ENCODE results near the gene CC2D1A.

The CC2D1A gene

DNA sequence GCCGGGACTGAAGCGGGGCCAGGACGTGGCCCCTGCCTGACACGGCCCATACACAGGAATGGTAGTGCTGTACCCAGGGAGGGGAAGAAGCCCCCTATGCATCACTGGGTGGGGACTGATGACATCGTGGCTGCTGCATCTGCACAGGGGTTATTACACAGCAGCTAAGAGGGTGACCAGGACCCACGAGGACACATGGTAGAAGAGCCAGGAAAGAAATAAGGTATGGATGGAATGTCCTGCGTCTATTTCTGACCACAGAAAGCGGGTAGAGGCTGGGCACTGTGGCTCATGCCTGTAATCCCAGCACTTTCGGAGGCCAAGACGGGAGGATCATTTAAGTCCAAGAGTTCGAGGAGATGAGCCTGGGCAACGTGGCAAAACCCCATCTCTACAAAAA is 70.4 kb downstream of the CC2D1A start:
- no peak overlapping the region for H3K27ac ChIP-seq (ENCODE audit: insufficient read depth, low read length, poor library complexity, severe bottlenecking)
- peaks cover 18% of the 10 kb centered on the region for H3K36me3 ChIP-seq (ENCODE audit: control insufficient read depth, insufficient read depth, low read length)
- no peaks in the 10 kb centered on the region for H3K9me3 ChIP-seq (ENCODE audit: control insufficient read depth, low read length)
- no peak overlapping the region for H3K4me3 ChIP-seq (ENCODE audit: insufficient read depth, low read depth, low read length, poor library complexity, severe bottlenecking)
- peaks cover 5% of the 10 kb centered on the region for H3K4me1 ChIP-seq (ENCODE audit: control insufficient read depth, insufficient read depth, low read length, poor library complexity, severe bottlenecking)
- H3K27me3 ChIP-seq (replicated peaks; ENCODE audit: control insufficient read depth, insufficient read depth, low read length, poor library complexity, severe bottlenecking): no peaks in the 10 kb centered on the region
- no peak for DNase-seq

- no peaks in the 10 kb centered on the region for H3K27me3 ChIP-seq (replicated peaks; ENCODE audit: control insufficient read depth, insufficient read depth, low read length, poor library complexity, severe bottlenecking)
- H3K4me3 ChIP-seq (ENCODE audit: insufficient read depth, low read depth, low read length, poor library complexity, severe bottlenecking): no peak overlapping the region
- no peak for DNase-seq
- H3K27ac ChIP-seq (ENCODE audit: insufficient read depth, low read length, poor library complexity, severe bottlenecking): no peak overlapping the region
- peaks cover 11% of the 10 kb centered on the region for H3K36me3 ChIP-seq (ENCODE audit: control insufficient read depth, insufficient read depth, low read length)
- H3K4me1 ChIP-seq (ENCODE audit: control insufficient read depth, insufficient read depth, low read length, poor library complexity, severe bottlenecking): peaks cover 19% of the 10 kb centered on the region
- no peaks in the 10 kb centered on the region for H3K9me3 ChIP-seq (ENCODE audit: control insufficient read depth, low read length)
Observed at GRCh38 chr19:13977803-13978202, 71.8 kb downstream of the CC2D1A start.

GRCh38 chr19:13978351-13979243 is 72.6 kb downstream of the CC2D1A start:
- H3K36me3 ChIP-seq (ENCODE audit: control insufficient read depth, insufficient read depth, low read length): peaks cover 6% of the 10 kb centered on the region
- peak overlapping the region; percentile 37 for H3K27ac ChIP-seq (ENCODE audit: insufficient read depth, low read length, poor library complexity, severe bottlenecking)
- no peak for DNase-seq
- no peaks in the 10 kb centered on the region for H3K9me3 ChIP-seq (ENCODE audit: control insufficient read depth, low read length)
- peaks cover 27% of the 10 kb centered on the region for H3K4me1 ChIP-seq (ENCODE audit: control insufficient read depth, insufficient read depth, low read length, poor library complexity, severe bottlenecking)
- no peak overlapping the region for H3K4me3 ChIP-seq (ENCODE audit: insufficient read depth, low read depth, low read length, poor library complexity, severe bottlenecking)
- H3K27me3 ChIP-seq (replicated peaks; ENCODE audit: control insufficient read depth, insufficient read depth, low read length, poor library complexity, severe bottlenecking): no peaks in the 10 kb centered on the region

- Histone ChIP-seq H3K27me3 (replicated peaks; ENCODE audit: control insufficient read depth, insufficient read depth, low read length, poor library complexity, severe bottlenecking) (no peaks in the 10 kb centered on the region), H3K9me3 (ENCODE audit: control insufficient read depth, low read length) (no peaks in the 10 kb centered on the region), H3K4me1 (ENCODE audit: control insufficient read depth, insufficient read depth, low read length, poor library complexity, severe bottlenecking) (peaks cover 26% of the 10 kb centered on the region), H3K4me3 (ENCODE audit: insufficient read depth, low read depth, low read length, poor library complexity, severe bottlenecking) (no peak overlapping the region), H3K36me3 (ENCODE audit: control insufficient read depth, insufficient read depth, low read length) (peaks cover 6% of the 10 kb centered on the region), H3K27ac (ENCODE audit: insufficient read depth, low read length, poor library complexity, severe bottlenecking) (peak overlapping the region; percentile 37)
- no peak for DNase-seq
Observed at GRCh38 chr19:13979244-13979615, 73.2 kb downstream of the CC2D1A start.

GRCh38 chr19:13979686-13980085 is 73.7 kb downstream of the CC2D1A start:
- H3K4me3 ChIP-seq (ENCODE audit: insufficient read depth, low read depth, low read length, poor library complexity, severe bottlenecking): no peak overlapping the region
- peaks cover 31% of the 10 kb centered on the region for H3K4me1 ChIP-seq (ENCODE audit: control insufficient read depth, insufficient read depth, low read length, poor library complexity, severe bottlenecking)
- no peak overlapping the region for H3K27ac ChIP-seq (ENCODE audit: insufficient read depth, low read length, poor library complexity, severe bottlenecking)
- H3K27me3 ChIP-seq (replicated peaks; ENCODE audit: control insufficient read depth, insufficient read depth, low read length, poor library complexity, severe bottlenecking): no peaks in the 10 kb centered on the region
- H3K36me3 ChIP-seq (ENCODE audit: control insufficient read depth, insufficient read depth, low read length): peaks cover 6% of the 10 kb centered on the region
- DNase-seq: no peak
- H3K9me3 ChIP-seq (ENCODE audit: control insufficient read depth, low read length): no peaks in the 10 kb centered on the region

DNA sequence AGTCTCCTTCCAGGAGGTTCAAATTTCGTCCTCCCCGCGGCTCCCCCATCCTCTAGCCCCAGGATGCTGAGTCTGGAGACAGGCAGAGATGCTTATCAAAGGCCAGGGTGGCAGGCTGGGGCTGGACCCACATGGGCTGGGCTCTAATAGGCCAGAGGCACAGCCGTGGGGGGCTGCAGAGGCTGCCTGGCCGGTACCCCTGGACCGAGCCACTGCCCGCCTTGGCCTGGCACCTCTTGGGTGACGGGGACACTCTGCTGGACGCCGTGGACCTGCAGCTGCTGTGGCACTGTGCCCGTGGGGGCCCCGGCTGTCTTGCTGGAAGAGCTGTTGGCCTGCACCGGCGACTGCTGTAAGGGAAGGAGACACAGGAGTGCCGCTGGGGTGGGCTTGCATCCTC is 74.3 kb downstream of the CC2D1A start:
- H3K4me3 ChIP-seq (ENCODE audit: insufficient read depth, low read depth, low read length, poor library complexity, severe bottlenecking): no peak overlapping the region
- DNase-seq: no peak
- peaks cover 37% of the 10 kb centered on the region for H3K4me1 ChIP-seq (ENCODE audit: control insufficient read depth, insufficient read depth, low read length, poor library complexity, severe bottlenecking)
- no peak overlapping the region for H3K27ac ChIP-seq (ENCODE audit: insufficient read depth, low read length, poor library complexity, severe bottlenecking)
- no peaks in the 10 kb centered on the region for H3K9me3 ChIP-seq (ENCODE audit: control insufficient read depth, low read length)
- H3K36me3 ChIP-seq (ENCODE audit: control insufficient read depth, insufficient read depth, low read length): peaks cover 6% of the 10 kb centered on the region
- H3K27me3 ChIP-seq (replicated peaks; ENCODE audit: control insufficient read depth, insufficient read depth, low read length, poor library complexity, severe bottlenecking): no peaks in the 10 kb centered on the region

All from effector memory CD4-positive, alpha-beta T cell (primary cell).